H54 (cell line): ENCODE results near the gene SPECC1L.
"Not testable (repeated sequence)": the region's sequence is repeated elsewhere in the genome, so short reads cannot be mapped to it uniquely, and the experiment has no call there.

Experiments used
- DNase-seq: peaks from one replicate; pipeline ENCODE4 v3.0.0; 2011; ENCODE audit warnings: low spot score, mixed read lengths; ENCODE audit not compliant: insufficient read length
- FAIRE-seq: peaks from 3 replicates; lab custom pipeline; 2011; peaks lifted over from hg19 to GRCh38; lab: Jason Lieb, UNC
- POLR2A ChIP-seq: IDR thresholded peaks from 2 replicates; pipeline ENCODE4 v1.6.1; 2011; ENCODE audit warnings: low read depth, mild to moderate bottlenecking, low read length

The SPECC1L gene

GRCh38 chr22:24291515-24292201 lies 21.0 kb downstream of the SPECC1L start:
- no peak for FAIRE-seq
- no peak for DNase-seq
- no peak for TF ChIP-seq POLR2A

GRCh38 chr22:24292202-24292830 lies 21.7 kb downstream of the SPECC1L start:
- not testable (repeated sequence) for DNase-seq, FAIRE-seq

- not testable (repeated sequence) for FAIRE-seq, DNase-seq
Measured at GRCh38 chr22:24294913-24295312, 24.3 kb downstream of the SPECC1L start.

GRCh38 chr22:24298497-24299155 lies 28.0 kb downstream of the SPECC1L start:
- FAIRE-seq, DNase-seq: not testable (repeated sequence)

GRCh38 chr22:24300522-24300921 lies 29.9 kb downstream of the SPECC1L start:
- FAIRE-seq, DNase-seq: not testable (repeated sequence)

- TF ChIP-seq POLR2A = no peak
- no peak for FAIRE-seq
- DNase-seq = no peak
Measured at GRCh38 chr22:24302591-24302990, 32.0 kb downstream of the SPECC1L start.

GRCh38 chr22:24303007-24303406 lies 32.4 kb downstream of the SPECC1L start:
- no peak for DNase-seq
- no peak for TF ChIP-seq POLR2A
- no peak for FAIRE-seq

- DNase-seq (no peak), FAIRE-seq (no peak)
- no peak for TF ChIP-seq POLR2A
Measured at GRCh38 chr22:24304062-24304675, 33.5 kb downstream of the SPECC1L start.

- TF ChIP-seq POLR2A = no peak
- DNase-seq (no peak), FAIRE-seq (no peak)
Measured at GRCh38 chr22:24305260-24305692, 34.6 kb downstream of the SPECC1L start.

GRCh38 chr22:24310969-24311368 lies 40.3 kb downstream of the SPECC1L start:
- no peak for TF ChIP-seq POLR2A
- no peak for FAIRE-seq

GRCh38 chr22:24315367-24315966 lies 44.8 kb downstream of the SPECC1L start:
- DNase-seq (no peak), FAIRE-seq (no peak)
- no peak for TF ChIP-seq POLR2A

More at GRCh38 chr22:24310969-24311368, 40.3 kb downstream of the SPECC1L start:
- DNase-seq = no peak

- not testable (repeated sequence) for FAIRE-seq, DNase-seq
Measured at GRCh38 chr22:24316264-24316663, 45.6 kb downstream of the SPECC1L start.

GRCh38 chr22:24317511-24317910 lies 46.9 kb downstream of the SPECC1L start:
- DNase-seq, FAIRE-seq: not testable (repeated sequence)

- FAIRE-seq (no peak), DNase-seq (no peak)
- no peak for TF ChIP-seq POLR2A
Measured at GRCh38 chr22:24319451-24319850, 48.8 kb downstream of the SPECC1L start.
